HG02938 (cell line): ENCODE measurements around the gene COLGALT1.
"Not testable (repeated sequence)": the region's sequence is repeated elsewhere in the genome, so short reads cannot be mapped to it uniquely, and the experiment has no call there.

Experiments
- ATAC-seq: cut with Tn5 transposase; IDR thresholded peaks from one replicate; pipeline ENCODE4 v1.9.1; 2021; ENCODE audit warnings: mild to moderate bottlenecking, moderate library complexity; ENCODE audit not compliant: unreplicated experiment

Gene COLGALT1

GRCh38 chr19:17590866-17591265, 35.4 kb downstream of the COLGALT1 start:
- no peak for ATAC-seq

DNA sequence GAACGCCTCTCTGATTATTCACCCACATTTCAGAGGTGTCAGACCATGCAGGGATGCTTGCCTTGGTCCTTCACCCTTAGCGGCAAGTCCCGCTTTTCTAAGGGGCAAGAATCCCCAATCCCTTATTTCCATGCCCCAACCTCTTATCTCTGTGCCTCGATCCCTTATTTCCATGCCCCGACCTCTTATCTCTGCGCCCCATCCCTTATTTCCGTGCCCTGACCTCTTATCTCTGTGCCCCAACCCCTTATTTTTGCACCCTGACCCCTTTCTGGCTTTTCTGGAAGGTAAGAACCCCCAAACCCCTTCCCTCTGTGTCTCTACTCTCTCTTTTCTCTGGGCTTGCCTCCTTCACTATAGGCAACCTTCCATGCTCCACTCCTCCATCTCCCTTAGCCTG, 38.8 kb downstream of the COLGALT1 start:
- not testable (repeated sequence) for ATAC-seq

- not testable (repeated sequence) for ATAC-seq
Observed at GRCh38 chr19:17598063-17598462, 42.6 kb downstream of the COLGALT1 start.

DNA sequence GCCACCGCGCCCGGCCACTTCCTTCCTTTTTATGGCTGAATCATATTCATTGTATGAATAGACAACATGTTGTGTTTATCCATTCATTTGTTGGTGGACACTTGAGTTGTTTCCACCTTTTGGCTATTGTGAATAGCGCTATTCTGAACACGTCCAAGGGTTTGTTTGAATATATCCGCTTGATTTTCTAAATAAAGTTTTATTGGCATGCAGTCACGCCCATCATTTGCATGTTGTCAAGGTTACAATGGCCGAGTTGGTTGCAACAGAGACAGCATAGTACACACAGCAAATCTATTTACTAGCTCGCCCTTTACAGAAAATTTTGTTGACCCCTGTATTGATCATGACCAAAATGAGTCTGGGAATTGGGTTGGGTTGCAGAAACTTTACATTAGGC, 43.5 kb downstream of the COLGALT1 start:
- no peak for ATAC-seq

DNA sequence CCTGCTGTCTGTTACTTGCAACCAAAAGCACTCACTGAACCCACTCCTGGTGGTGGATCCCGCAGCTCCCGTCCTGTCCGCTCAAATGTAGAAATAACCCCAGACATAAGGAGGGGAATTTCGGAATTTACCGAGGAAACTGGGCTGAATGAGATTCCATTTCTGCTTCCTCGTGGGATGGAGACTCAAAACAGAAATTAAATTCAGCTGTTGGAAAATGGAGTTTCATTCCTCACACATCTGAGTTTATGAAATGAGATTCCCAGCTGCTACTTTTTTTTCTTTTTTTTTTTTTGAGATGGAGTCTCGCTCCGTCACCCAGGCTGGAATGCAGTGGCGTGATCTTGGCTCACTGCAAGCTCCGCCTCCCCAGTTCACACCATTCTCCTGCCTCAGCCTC, 44.3 kb downstream of the COLGALT1 start:
- ATAC-seq = no peak

DNA sequence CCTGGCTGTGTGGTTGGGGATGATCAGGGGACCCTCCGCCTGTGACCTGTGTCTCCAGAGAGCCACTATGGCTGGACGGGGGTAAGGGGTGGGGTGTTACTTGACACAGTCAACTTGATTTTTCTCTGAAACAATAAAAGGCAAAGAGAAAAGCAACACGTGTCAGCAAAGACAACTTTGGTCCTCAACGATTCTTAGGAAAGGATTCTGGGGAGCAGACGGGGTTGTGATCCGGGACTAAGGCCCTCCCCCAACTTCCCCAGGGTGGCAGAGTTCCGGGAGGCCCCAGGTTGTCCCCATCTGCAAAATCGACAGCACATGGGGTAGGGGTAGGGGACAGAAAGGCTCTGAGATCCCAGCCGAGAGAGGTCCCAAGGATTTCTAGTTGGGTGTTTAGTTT, 46.2 kb downstream of the COLGALT1 start:
- no peak for ATAC-seq

DNA sequence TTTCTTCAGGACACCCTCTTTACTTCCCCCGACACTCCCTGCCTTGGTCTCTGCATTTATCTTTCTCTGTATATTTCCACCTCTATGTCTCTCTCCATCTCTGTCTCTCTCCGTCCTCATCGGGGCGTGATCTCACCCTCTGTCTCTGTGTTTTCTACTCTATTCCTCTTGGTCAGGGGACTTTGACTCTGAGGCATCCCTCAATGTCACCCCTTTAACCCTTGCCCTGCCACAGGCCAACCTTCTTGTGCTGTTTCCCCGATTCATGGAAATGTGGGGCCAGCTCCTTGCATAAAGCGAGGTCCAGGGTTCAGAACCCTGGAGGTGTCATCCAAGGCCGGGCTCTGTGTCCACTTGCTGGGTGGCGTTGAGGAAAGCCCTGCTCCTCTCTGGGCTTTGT, 46.8 kb downstream of the COLGALT1 start:
- no peak for ATAC-seq

GRCh38 chr19:17602872-17603510, 47.5 kb downstream of the COLGALT1 start:
- no peak for ATAC-seq

- no peak for ATAC-seq
Observed at GRCh38 chr19:17604372-17605025, 49.0 kb downstream of the COLGALT1 start.

DNA sequence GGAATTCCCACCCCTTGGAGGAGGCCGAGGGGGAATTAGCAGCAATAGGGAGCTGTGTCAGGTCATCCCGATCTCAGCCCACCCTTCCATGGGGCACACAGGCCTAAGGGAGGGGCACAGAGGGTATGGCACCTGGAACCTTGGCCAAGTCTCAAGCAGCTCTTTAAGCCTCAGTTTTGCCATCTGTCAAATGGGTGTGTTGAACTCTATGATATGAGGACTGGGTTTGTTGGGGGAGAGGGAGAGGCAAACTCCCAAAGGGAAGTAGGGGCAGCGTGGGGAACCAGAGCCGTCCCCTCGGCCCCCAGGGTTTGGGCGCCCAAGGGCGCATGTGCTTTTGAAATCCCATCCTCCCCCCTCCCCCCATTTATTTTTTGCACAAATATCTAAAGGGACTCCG, 49.7 kb downstream of the COLGALT1 start:
- no peak for ATAC-seq

DNA sequence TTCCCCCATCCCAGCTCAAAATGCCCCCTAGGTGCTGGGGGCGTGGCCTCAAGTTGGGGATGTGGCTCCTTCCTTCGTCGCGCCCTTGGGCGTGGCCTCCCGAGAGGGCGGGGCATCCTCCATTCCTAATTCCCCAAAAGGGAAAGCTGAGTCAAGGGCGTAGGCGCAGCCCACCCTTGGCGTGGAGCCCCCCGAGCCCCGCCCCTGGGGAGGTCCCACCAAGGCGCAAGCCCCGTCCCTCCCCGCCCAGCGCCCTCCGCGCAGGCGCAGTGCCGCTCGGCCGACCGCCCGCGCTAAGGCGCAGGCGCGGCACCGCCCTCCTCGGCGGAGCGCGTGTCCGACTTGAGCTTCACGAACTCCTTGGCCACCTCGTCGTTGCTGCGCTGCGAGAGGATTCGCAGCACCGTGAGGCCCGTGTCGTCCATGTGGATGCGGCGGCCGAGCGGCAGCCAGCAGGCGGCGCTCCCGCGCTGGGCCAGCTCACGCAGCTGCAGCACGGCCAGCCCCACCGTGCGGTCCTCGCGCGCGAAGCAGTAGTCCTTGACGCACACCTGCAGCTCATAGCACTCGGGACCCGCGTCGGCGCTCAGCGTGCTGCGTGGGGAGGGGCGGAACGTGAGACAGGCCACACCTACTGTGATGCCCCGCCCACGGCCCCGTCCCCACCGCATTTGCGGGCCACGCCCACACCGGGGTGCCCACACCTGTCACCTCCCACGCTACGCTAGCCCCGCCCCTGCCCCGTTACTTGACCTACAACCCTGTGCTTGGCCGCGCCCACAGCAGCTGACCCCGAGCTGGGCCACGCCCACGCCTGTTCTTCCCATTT, 50.5 kb downstream of the COLGALT1 start:
- no peak for ATAC-seq

GRCh38 chr19:17606590-17607185, 51.2 kb downstream of the COLGALT1 start:
- no peak for ATAC-seq

DNA sequence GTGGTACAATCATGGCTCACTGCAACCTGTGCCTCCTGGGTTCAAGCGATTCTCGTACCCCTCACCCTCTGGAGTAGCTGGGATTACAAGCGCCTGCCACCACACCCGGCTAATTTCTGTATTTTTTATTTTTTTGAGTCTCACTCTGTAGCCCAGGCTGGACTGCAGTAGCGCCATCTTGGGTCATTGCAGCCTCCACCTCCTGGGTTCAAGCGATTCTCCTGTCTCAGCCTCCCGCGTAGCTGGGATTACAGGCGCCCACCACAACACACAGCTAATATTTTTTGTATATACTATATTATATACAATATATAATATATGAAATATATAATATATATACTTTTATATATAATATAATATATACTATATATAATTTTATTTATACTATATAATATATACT, 52.5 kb downstream of the COLGALT1 start:
- ATAC-seq = no peak

DNA sequence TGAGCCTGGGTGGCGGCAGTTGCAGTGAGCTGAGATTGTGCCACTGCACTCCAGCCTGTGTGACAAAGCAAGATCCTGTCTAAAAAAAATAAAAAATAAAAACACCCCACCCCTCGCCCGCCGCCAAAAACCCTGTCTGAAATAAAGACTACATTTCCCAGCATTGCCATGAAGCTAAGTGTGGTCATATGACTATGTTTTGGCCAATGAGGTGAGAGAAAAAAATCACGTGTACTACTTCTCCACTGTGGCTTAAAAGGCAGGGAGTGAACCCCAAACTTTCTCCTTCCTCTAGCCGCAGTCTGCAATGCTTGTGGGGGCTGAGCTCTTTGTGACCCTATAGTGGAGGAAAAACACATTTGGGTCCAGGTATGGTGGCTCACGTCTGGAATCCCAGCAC, 54.9 kb downstream of the COLGALT1 start:
- no peak for ATAC-seq

GRCh38 chr19:17611462-17612244, 56.2 kb downstream of the COLGALT1 start:
- no peak for ATAC-seq

DNA sequence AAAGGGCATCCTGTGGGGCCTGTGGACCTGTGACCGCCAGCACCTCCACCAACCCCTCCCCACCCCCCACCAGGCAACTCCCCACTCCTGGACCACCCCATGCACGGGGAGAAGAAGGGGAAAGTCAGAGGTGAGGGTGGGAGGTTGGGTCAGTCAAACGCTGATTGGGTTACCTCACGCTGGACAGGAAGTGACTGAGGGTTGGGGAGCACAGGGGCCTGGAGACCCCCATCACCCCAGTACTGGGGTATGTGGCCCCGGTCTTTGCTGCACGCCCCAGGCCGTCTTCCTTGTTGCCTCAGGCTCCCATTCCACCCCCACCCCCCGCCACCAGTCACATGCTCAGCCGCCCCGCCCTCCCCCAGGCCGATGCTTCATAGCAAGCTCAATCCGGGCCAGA, 59.0 kb downstream of the COLGALT1 start:
- ATAC-seq = no peak

- no peak for ATAC-seq
Observed at GRCh38 chr19:17615889-17616685, 60.6 kb downstream of the COLGALT1 start.

DNA sequence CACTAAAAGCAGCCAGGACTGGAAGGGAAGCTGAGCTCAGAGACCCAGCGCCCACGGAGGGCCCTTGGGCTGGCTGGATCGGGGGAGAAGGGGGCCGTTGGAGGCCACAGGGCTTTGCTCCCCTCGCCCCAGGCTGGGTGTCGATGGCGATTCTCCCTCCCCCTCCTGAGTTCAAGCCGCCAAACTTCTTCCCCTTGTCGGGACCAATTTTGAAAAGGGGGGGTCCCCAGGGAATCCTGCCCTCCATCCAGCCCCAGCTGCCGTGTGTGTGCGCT, 61.2 kb downstream of the COLGALT1 start:
- no peak for ATAC-seq

DNA sequence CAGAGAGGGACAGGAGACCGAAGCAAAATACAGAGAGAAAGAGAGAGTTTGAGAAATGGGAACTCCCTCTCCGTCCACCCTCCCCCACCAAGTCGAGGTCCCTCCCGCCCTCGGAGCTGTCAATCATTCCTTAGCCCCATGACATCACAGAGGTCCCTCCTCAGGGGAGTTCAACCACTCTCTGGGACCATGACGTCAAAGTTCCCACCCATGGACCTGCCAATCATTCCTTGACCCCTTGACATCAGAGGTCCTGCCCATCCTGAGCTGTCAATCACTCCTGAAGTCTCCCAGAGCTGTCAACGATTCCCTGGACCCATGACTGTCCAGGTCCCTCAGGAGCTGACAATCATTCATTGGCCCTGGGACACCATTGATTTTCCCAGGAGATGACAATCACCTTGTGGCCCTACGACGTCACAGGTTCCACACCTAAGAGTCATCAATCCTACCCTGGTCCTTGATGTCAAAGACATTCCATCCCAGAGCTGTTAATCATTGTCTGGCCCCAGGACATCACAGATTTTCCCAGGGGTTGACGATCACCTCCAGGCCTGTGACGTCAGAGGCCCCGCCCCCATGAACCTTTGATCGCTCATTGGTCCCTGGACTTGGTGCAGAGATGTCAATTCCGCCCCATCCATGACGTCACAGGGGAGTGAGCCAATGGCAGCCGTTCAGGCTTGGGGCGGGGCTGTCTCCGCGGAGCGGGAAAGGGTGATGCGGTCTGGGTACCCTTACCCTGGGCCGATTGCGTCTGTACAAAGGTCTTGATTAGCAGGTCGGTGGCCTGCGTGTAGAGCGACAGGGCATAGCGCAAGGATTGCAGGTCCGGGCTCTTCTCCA, 61.7 kb downstream of the COLGALT1 start:
- ATAC-seq = no peak
